ENCODE measurements around the gene PLCD1.
"Not testable (repeated sequence)": the region's sequence is repeated elsewhere in the genome, so short reads cannot be mapped to it uniquely, and the experiment has no call there.

PLCD1 gene

DNA sequence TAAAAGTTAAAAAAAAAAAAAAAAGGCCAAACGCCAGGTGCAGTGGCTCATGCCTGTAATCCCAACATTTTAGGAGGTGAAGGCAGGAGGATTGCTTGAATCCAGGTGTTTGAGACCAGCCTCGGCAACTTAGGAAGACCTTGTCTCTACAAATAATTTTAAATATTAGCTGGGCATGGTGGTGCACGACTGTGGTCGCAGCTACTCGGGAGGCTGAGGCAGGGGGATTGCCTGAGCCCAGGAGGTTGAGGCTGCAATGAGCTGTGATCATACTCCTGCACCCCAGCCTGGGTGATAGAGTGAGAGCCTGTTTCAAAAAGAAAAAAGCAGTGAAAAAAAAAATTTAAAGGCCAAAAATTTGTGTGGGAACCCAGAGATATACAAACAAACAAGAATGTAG is 6.8 kb upstream of the PLCD1 start:
- no peak for DNase-seq

DNA sequence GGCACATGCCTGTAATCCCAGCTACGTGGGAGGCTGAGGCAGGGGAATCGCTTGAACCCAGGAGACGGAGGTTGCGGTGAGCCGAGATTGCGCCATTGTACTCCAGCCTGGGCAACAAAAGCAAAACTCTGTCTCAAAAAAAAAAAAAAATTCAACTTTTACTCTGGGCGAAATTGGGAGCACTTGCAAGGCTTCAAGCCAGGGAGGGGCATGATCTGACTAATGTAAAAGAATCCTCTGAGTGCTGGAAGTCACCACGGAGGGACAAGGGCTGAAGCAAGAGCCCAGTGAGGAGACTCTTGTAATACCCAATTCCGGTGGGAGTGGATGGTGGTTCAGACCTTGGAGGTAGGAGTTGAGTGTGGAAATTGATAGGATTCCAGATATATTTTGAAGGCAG is 4.9 kb upstream of the PLCD1 start:
- not testable (repeated sequence) for DNase-seq

GRCh38 chr3:38033586-38033985 is 4.1 kb upstream of the PLCD1 start:
- DNase-seq, result not testable (repeated sequence)

DNA sequence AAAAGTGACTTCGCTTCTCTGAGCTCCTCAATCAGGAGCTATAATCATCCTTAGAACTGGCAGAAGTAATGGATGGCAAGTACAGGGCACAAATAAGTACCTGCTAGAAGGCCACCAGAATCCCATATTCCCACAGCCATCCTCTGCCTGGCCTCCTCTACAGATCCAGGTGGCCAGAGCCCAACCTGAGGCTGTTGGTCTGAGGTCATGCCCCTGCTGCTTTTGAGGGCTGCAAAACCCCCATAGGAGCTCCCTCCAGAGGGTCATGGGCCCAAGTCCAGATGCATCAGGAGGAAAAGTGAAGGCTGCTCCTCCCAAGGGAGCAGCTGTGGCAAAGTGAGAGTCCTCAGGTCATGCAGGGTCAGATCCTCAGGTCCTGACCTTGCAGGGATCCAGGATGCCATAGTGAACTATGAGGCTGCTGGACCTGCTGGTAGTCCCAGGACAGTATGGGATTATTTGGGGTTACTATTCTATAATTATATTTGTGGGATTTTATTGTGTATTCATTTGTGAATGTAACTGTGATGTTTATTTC is 3.0 kb upstream of the PLCD1 start:
- DNase-seq, result no peak

GRCh38 chr3:38031022-38031994 is 1.9 kb upstream of the PLCD1 start:
- DNase-seq, result peak; percentile 45 to 57

- DNase-seq, result no peak
These were observed 932 bp upstream of the PLCD1 start for GRCh38 chr3:38030126-38031021.

GRCh38 chr3:38028621-38029361 is 651 bp downstream of the PLCD1 start:
- no peak for DNase-seq

DNA sequence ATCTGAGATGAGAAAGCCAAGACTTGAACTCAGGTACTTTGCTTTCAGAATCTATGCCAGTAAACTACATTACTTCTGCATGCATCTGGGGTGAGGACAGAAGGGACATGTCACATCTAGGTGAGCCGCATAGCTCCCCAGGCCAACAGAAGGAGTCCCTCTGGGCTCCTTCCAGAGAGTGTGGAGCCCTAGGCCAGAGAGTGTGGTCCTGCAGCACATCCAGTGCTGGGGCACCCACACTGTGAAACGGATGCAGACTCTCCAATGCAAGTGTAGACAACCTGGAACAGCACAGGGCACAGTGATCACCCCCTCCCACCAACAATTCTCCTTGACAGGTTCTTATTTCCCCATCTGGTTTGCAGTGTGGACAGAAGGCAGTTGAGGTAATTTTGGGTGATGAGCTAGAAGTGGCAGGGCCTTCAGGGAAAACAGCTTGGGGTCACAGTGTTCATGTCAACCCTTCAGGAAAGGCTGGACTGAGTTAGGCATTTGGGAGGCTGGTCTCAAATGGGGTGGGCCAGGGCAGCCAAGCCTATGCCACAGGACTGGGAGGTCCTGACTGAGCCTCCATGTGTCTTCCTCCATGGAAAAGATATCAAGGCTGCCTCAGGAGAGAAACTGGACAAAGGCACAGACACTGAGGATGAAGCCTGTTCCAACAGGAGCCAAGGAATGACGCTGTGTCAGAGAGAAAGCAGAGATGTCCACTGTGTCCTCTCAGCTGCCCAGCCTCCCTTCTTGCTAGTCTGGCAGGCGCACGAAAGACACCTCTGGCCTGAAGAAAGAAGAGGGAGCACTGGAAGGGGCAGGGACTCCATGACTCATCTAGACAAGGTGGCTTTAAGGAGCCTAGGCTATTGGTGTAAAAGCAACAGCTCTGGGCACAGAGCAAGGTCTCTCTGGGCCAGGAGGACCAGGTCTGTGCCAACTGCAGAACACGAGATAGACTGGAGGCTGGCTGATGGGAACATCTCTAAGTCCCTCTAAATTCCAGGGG is 1.7 kb downstream of the PLCD1 start:
- DNase-seq, result no peak

- DNase-seq, result no peak
These were observed 2.6 kb downstream of the PLCD1 start for GRCh38 chr3:38026856-38027255.

- no peak for DNase-seq
These were observed 6.3 kb downstream of the PLCD1 start for GRCh38 chr3:38022896-38023709.

- DNase-seq, result no peak
These were observed 7.1 kb downstream of the PLCD1 start for GRCh38 chr3:38022301-38022700.

- DNase-seq, result no peak
These were observed 8.2 kb downstream of the PLCD1 start for GRCh38 chr3:38021196-38021595.

DNA sequence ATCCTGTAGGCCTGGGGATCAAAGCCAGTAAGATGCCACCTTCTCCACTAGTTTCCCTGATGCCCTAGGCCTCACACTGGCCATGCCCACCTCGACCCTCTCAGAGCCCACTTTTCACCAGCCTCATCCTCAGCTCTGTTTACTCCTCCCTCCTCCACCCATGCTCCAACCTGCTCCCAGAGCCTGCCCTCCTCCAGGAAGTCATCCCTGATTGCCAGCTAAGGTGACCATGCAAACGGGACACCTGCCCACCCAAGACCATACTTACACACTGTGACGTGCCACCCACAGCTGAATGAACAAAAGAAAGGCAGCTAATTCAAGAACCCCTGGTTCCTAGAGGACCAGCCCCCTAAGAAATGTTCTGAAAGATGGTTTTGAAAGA is 9.1 kb downstream of the PLCD1 start:
- DNase-seq, result no peak

DNA sequence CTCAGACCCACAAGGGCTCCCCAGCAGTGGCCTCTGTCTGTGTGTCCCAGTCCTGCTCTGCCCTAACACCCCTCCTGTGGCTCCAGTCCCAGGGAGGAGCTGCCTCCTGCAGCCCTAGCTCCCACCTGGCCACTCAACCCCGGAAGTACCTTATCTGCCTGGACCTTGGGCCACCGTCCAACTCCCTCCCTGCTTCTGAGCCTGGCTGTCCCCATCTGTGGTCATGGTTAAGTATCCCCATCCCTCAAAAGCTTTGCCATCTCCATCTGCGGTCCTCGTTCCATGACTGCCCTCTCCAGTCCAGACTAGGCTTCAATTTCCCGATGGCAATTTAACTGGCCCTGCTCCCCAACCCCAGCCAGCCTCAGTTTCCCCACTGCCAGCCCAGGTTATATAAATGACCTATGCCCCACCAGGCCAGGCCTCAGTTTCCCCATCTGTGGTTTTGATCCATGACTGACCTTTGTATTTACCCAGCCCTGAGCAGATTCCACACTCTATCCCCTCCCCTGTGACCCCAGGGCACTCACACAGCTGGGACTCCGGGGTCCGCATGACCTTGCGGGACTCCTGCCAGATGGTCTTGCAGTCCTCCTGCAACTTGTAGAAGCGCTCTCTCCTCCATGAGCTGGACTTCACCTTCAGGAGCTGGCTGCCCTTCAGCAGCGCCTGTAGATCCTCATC is 9.6 kb downstream of the PLCD1 start:
- DNase-seq, result no peak

DNA sequence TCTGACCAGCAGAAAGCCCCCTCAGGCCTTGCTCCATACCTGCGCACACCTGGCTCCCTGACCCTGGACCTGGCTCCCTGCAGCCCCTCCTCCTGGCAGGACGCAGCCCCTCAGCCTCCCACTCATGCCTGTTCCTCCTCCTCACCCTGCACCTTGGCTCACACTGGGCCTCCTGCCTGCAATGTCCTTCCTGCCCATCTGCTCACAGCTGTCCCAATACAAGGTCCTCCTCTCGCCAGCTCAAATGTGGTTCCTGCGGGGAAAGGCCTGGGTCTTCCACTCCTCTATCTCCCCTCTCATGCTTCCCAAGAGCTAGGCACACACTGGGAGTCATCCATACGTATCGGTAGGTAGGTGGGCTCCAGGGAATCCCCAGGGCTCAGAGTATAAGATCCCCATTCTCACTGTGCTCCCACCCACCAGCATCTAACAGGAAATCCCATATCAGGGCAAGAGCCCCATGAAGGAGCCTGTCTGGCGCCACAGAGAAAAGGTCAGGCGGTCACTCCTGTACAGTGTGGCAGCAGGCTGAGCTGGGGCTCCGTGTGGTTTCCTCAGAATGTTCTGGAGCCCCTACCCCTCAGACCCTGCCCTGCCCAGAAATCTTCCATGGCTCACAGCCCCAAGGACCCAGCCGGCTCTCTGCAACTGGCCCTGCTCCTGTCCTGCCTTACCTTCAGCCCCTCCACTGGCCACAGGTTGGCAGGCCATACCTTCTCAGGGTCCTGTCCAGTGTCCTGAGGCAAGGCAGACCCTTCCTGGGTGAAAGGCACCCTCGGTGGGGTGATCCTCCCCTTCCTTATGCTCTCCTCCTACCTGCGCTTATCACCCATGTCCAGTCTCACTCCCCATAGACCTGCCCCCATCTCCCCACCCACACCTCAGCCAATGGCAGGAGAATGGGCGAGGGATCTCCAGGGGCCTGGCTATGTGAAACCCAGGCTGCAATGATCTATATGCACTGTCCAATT is 10.9 kb downstream of the PLCD1 start:
- DNase-seq, result no peak

GRCh38 chr3:38017445-38018295 is 11.8 kb downstream of the PLCD1 start:
- DNase-seq, result no peak

GRCh38 chr3:38016847-38017444 is 12.5 kb downstream of the PLCD1 start:
- DNase-seq, result no peak

Data from activated CD4-positive, alpha-beta T cell treated with anti-CD3 and anti-CD28 coated beads, Interleukin-2, amount 50 U/mL, for 48 hours (primary cell).